ENCODE measurements around the gene KCNG4.
"Not testable (repeated sequence)": the region's sequence is repeated elsewhere in the genome, so short reads cannot be mapped to it uniquely, and the experiment has no call there.

Gene KCNG4

GRCh38 chr16:84207251-84207650 lies 32.6 kb downstream of the KCNG4 start:
- Histone ChIP-seq H3K4me3 (ENCODE audit: low read depth, low read length) (no peak overlapping the region), H3K27ac (no peak overlapping the region), H3K27me3 (replicated peaks) (no peaks in the 10 kb centered on the region), H3K36me3 (replicated peaks) (no peaks in the 10 kb centered on the region)
- no peak for TF ChIP-seq CTCF (IDR thresholded peaks at IDR 0.05; ENCODE audit: low read depth, low read length, missing control alignments)
- in situ Hi-C loops (cut with HindIII; ENCODE audit: low pct_ligation_motif_present, low sequenced_read_pairs): no loop called here
- DNase-seq: no peak

- no peak overlapping the region for H3K4me3 ChIP-seq (ENCODE audit: low read depth, low read length)
- DNase-seq: no peak
- in situ Hi-C loops (cut with HindIII; ENCODE audit: low pct_ligation_motif_present, low sequenced_read_pairs): no loop called here
- H3K27me3 ChIP-seq (replicated peaks): no peaks in the 10 kb centered on the region
- H3K27ac ChIP-seq: no peak overlapping the region
- no peaks in the 10 kb centered on the region for H3K36me3 ChIP-seq (replicated peaks)
- no peak for TF ChIP-seq CTCF (IDR thresholded peaks at IDR 0.05; ENCODE audit: low read depth, low read length, missing control alignments)
Observed at GRCh38 chr16:84205976-84206691, 33.7 kb downstream of the KCNG4 start.

GRCh38 chr16:84205123-84205522 lies 34.7 kb downstream of the KCNG4 start:
- H3K27ac ChIP-seq; H3K4me3 ChIP-seq (ENCODE audit: low read depth, low read length); H3K36me3 ChIP-seq (replicated peaks); in situ Hi-C loops (cut with HindIII; ENCODE audit: low pct_ligation_motif_present, low sequenced_read_pairs); H3K27me3 ChIP-seq (replicated peaks): not testable (repeated sequence)
- DNase-seq: peak; percentile 10

GRCh38 chr16:84204551-84204950 lies 35.3 kb downstream of the KCNG4 start:
- H3K27me3 ChIP-seq (replicated peaks); DNase-seq; H3K27ac ChIP-seq; in situ Hi-C loops (cut with HindIII; ENCODE audit: low pct_ligation_motif_present, low sequenced_read_pairs); H3K4me3 ChIP-seq (ENCODE audit: low read depth, low read length); H3K36me3 ChIP-seq (replicated peaks): not testable (repeated sequence)

GRCh38 chr16:84199861-84200260 lies 40.0 kb downstream of the KCNG4 start:
- in situ Hi-C loops (cut with HindIII; ENCODE audit: low pct_ligation_motif_present, low sequenced_read_pairs): no loop called here
- Histone ChIP-seq H3K27me3 (replicated peaks) (no peaks in the 10 kb centered on the region), H3K27ac (no peak overlapping the region), H3K4me3 (ENCODE audit: low read depth, low read length) (no peak overlapping the region), H3K36me3 (replicated peaks) (no peaks in the 10 kb centered on the region)
- DNase-seq: no peak
- no peak for TF ChIP-seq CTCF (IDR thresholded peaks at IDR 0.05; ENCODE audit: low read depth, low read length, missing control alignments)

GRCh38 chr16:84199097-84199496 lies 40.7 kb downstream of the KCNG4 start:
- Histone ChIP-seq H3K27ac (no peak overlapping the region), H3K4me3 (ENCODE audit: low read depth, low read length) (no peak overlapping the region), H3K36me3 (replicated peaks) (no peaks in the 10 kb centered on the region), H3K27me3 (replicated peaks) (no peaks in the 10 kb centered on the region)
- no peak for TF ChIP-seq CTCF (IDR thresholded peaks at IDR 0.05; ENCODE audit: low read depth, low read length, missing control alignments)
- in situ Hi-C loops (cut with HindIII; ENCODE audit: low pct_ligation_motif_present, low sequenced_read_pairs): no loop called here
- no peak for DNase-seq

GRCh38 chr16:84198401-84198800 lies 41.4 kb downstream of the KCNG4 start:
- no peaks in the 10 kb centered on the region for H3K36me3 ChIP-seq (replicated peaks)
- H3K27ac ChIP-seq: no peak overlapping the region
- DNase-seq: peak; percentile 75
- H3K27me3 ChIP-seq (replicated peaks): no peaks in the 10 kb centered on the region
- in situ Hi-C loops (cut with HindIII; ENCODE audit: low pct_ligation_motif_present, low sequenced_read_pairs): no loop called here
- no peak overlapping the region for H3K4me3 ChIP-seq (ENCODE audit: low read depth, low read length)
- TF ChIP-seq CTCF (IDR thresholded peaks at IDR 0.05; ENCODE audit: low read depth, low read length, missing control alignments): no peak

All from brain microvascular endothelial cell (primary cell).